Measurements from ENCODE around the gene CPD. TPM values are rescaled to one million over a fixed set of nuclear protein-coding genes. Genes with fewer than 3 reads are reported as not detected.

CPD gene
- polyA plus RNA-seq, 1 donor (not counting 4 experiments of a cell fraction or from before 2014, with no cell fraction given), result 30.5 TPM

DNA sequence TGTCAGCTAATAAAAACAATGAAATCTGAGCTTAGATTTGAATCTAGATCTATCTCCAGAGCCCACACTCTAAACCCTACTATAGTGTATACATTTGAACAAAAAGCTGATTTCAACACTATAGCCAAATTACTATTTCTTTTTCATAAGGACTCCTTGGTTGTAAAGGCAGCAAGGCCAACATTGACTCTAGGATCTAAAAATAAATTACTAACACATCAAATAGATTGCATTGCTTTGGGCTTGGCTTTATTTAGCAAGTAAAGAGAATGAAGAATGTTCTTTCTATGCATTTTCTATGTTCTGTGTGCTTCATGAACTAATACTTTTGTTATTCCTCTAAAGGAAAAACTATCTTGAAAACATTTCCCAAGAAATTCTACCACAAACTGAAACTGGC lies 103.8 kb downstream of the CPD start:
- Histone ChIP-seq H3K4me1 (ENCODE audit: control insufficient read depth, extremely low read depth, insufficient read depth, low read length) (peaks cover 9% of the 10 kb centered on the region), H3K27me3 (ENCODE audit: control insufficient read depth, extremely low read depth, insufficient read depth, low read length) (no peaks in the 10 kb centered on the region), H3K36me3 (ENCODE audit: control insufficient read depth in 2 of 2, extremely low read depth in 1 of 2, insufficient read depth in 2 of 2, low read length in 2 of 2) (peaks cover 3 to 20% of the 10 kb centered on the region in 2 experiments), H3K9ac (ENCODE audit: control insufficient read depth, extremely low read depth, insufficient read depth, low read length) (no peak overlapping the region), H2AFZ (ENCODE audit: control insufficient read depth, low read length) (no peak overlapping the region), H3K4me3 (ENCODE audit: control insufficient read depth in 2 of 3, extremely low read depth in 1 of 3, insufficient read depth in 2 of 3, low read depth in 1 of 3, low read length in 3 of 3) (no peak overlapping the region), H3K27ac (ENCODE audit: control insufficient read depth, insufficient read depth, low read length) (no peak overlapping the region), H3K9me1 (ENCODE audit: control insufficient read depth, extremely low read depth, insufficient read depth, low read length) (no peaks in the 10 kb centered on the region), H3K9me3 (ENCODE audit: control insufficient read depth, low read depth, low read length) (no peaks in the 10 kb centered on the region), H4K20me1 (ENCODE audit: control insufficient read depth, extremely low read depth, insufficient read depth, low read length) (no peaks in the 10 kb centered on the region), H3K4me2 (ENCODE audit: control insufficient read depth, extremely low read depth, insufficient read depth, low read depth, low read length) (no peak overlapping the region), H3K79me2 (ENCODE audit: control insufficient read depth, insufficient read depth, low read length) (peaks cover 28% of the 10 kb centered on the region)
- no peak for TF ChIP-seq EZH2 (IDR thresholded peaks at IDR 0.05; ENCODE audit: low read length)
- TF ChIP-seq, protein P1, sequence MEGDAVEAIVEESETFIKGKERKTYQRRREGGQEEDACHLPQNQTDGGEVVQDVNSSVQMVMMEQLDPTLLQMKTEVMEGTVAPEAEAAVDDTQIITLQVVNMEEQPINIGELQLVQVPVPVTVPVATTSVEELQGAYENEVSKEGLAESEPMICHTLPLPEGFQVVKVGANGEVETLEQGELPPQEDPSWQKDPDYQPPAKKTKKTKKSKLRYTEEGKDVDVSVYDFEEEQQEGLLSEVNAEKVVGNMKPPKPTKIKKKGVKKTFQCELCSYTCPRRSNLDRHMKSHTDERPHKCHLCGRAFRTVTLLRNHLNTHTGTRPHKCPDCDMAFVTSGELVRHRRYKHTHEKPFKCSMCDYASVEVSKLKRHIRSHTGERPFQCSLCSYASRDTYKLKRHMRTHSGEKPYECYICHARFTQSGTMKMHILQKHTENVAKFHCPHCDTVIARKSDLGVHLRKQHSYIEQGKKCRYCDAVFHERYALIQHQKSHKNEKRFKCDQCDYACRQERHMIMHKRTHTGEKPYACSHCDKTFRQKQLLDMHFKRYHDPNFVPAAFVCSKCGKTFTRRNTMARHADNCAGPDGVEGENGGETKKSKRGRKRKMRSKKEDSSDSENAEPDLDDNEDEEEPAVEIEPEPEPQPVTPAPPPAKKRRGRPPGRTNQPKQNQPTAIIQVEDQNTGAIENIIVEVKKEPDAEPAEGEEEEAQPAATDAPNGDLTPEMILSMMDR (optimal IDR thresholded peaks at IDR 0.05 in 1 of 3, IDR thresholded peaks at IDR 0.05 in 1 of 3, conservative IDR thresholded peaks at IDR 0.05 in 1 of 3; ENCODE audit: extremely low read depth in 1 of 3, insufficient read depth in 2 of 3, low read length in 3 of 3), result no peak
- dilution Hi-C loops (cut with MboI; ENCODE audit: extremely low pct_ligation_motif_present, low sequenced_read_pairs), result no loop called here
- DNase-seq (ENCODE audit: low read depth, low spot score) (no peak), FAIRE-seq (no peak)

DNA sequence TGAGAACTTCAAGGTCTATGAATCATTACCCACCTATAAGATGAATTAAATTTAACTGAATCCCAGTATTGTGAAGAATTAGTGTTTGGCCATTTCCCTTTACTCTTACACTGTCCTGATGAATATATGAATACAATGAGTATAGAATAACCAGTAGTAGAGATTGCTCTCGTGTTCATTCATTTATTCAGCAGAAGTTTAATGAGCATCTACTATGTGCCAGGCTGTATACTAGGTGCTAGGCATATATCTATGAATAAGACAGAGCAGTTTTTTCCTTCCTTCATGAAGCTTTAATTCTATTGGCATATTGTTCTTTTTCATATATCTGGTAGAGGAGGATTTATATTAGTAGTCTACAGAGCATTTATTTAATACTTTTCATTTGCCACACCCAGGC lies 104.4 kb downstream of the CPD start:
- Histone ChIP-seq H3K4me3 (ENCODE audit: control insufficient read depth in 2 of 3, extremely low read depth in 1 of 3, insufficient read depth in 2 of 3, low read depth in 1 of 3, low read length in 3 of 3) (no peak overlapping the region), H3K4me1 (ENCODE audit: control insufficient read depth, extremely low read depth, insufficient read depth, low read length) (peaks cover 6% of the 10 kb centered on the region), H3K9me1 (ENCODE audit: control insufficient read depth, extremely low read depth, insufficient read depth, low read length) (no peaks in the 10 kb centered on the region), H3K9me3 (ENCODE audit: control insufficient read depth, low read depth, low read length) (no peaks in the 10 kb centered on the region), H3K36me3 (ENCODE audit: control insufficient read depth in 2 of 2, extremely low read depth in 1 of 2, insufficient read depth in 2 of 2, low read length in 2 of 2) (peaks cover 3 to 22% of the 10 kb centered on the region in 2 experiments), H4K20me1 (ENCODE audit: control insufficient read depth, extremely low read depth, insufficient read depth, low read length) (no peaks in the 10 kb centered on the region), H3K79me2 (ENCODE audit: control insufficient read depth, insufficient read depth, low read length) (peaks cover 22% of the 10 kb centered on the region), H2AFZ (ENCODE audit: control insufficient read depth, low read length) (no peak overlapping the region), H3K27ac (ENCODE audit: control insufficient read depth, insufficient read depth, low read length) (no peak overlapping the region), H3K9ac (ENCODE audit: control insufficient read depth, extremely low read depth, insufficient read depth, low read length) (no peak overlapping the region), H3K27me3 (ENCODE audit: control insufficient read depth, extremely low read depth, insufficient read depth, low read length) (no peaks in the 10 kb centered on the region), H3K4me2 (ENCODE audit: control insufficient read depth, extremely low read depth, insufficient read depth, low read depth, low read length) (no peak overlapping the region)
- dilution Hi-C loops (cut with MboI; ENCODE audit: extremely low pct_ligation_motif_present, low sequenced_read_pairs), result no loop called here
- DNase-seq (ENCODE audit: low read depth, low spot score), result no peak
- FAIRE-seq, result no peak
- TF ChIP-seq, protein P1 (optimal IDR thresholded peaks at IDR 0.05 in 1 of 3, IDR thresholded peaks at IDR 0.05 in 1 of 3, conservative IDR thresholded peaks at IDR 0.05 in 1 of 3; ENCODE audit: extremely low read depth in 1 of 3, insufficient read depth in 2 of 3, low read length in 3 of 3), result no peak
- TF ChIP-seq EZH2 (IDR thresholded peaks at IDR 0.05; ENCODE audit: low read length), result no peak

Measured in keratinocyte (primary cell).